Measurements from ENCODE around the gene MYH7B.

Gene MYH7B

DNA sequence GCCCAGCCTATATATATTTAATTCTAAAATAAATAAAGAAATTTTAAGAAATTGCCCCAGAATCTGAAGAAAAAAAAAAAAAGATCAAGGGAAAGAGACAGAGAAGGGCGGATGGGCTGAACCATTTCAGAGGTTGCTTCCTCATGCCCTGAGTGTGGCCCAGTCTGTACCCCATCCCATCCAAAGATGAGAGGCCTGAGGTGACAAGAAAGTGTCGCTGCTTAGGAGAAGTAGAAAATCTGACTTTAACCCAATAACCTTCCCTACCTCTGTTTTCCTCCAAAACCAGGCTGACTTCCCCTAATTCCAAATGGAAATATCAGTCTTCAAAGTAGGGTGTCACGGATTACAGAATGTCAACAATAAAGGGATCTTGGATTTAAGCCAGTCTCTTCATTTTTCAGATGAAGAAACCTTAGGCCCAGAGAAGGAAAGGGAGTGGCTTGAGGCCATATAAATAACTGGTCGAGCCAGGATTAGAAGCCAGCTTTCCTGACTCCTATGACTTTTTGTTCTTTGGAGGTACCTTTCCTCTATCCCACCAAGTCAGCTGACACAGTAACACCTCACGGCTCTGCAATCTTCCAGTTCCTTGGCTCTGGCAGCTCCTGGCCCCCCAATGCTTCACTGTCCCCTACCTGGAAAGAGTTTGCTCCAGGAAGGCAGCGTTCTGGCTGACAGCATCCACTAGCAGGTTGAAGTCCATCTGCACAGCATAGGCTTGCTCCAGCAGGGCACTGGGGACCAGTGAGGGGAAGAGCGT, 10.2 kb upstream of the MYH7B start:
- H3K27ac ChIP-seq: peak overlapping the region; percentile 69
- TF ChIP-seq, protein P1, sequence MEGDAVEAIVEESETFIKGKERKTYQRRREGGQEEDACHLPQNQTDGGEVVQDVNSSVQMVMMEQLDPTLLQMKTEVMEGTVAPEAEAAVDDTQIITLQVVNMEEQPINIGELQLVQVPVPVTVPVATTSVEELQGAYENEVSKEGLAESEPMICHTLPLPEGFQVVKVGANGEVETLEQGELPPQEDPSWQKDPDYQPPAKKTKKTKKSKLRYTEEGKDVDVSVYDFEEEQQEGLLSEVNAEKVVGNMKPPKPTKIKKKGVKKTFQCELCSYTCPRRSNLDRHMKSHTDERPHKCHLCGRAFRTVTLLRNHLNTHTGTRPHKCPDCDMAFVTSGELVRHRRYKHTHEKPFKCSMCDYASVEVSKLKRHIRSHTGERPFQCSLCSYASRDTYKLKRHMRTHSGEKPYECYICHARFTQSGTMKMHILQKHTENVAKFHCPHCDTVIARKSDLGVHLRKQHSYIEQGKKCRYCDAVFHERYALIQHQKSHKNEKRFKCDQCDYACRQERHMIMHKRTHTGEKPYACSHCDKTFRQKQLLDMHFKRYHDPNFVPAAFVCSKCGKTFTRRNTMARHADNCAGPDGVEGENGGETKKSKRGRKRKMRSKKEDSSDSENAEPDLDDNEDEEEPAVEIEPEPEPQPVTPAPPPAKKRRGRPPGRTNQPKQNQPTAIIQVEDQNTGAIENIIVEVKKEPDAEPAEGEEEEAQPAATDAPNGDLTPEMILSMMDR (conservative IDR thresholded peaks at IDR 0.05): no peak
- no peak for TF ChIP-seq ZFX (IDR thresholded peaks at IDR 0.05)

DNA sequence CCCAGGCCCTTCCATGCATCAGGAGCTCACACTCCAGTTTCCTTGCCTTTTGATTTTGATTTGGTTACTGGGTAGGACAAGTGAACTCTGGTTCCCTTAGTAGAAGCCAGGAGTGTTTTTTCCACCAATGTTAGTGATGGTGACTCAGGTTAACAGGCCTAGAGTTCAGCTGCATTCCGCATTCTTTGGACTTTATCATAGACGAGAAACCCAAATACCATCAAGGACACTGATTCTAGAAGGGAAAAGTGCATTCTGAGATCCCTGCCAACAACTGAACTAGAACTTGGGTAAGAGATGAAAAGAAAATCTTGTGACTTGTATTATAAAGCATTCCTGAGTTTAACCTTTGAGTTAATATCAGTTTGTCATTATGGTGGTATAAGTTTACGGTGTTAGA, 9.0 kb upstream of the MYH7B start:
- no peak for TF ChIP-seq ZFX (IDR thresholded peaks at IDR 0.05)
- TF ChIP-seq, protein P1 (conservative IDR thresholded peaks at IDR 0.05): no peak
- peak overlapping the region; percentile 69; the same call in 1 of the 2 replicates for H3K27ac ChIP-seq

DNA sequence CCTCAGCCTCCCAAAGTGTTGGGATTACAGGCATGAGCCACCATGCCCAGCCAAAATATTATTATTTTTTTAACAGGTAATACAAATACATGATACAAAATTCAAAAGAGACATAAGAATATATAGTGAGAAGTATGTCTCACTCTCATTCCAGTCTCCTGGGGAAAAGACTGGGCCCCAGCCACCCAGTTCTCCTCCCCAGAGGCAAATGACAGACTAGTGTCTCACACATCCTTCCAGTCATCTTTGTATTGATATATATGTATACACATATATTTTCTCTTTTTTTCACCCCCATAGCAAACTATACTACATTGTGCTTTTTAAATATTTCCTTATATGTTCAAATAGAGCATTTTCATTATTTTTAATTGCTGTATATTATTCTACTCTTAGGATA, 8.3 kb upstream of the MYH7B start:
- TF ChIP-seq ZFX (IDR thresholded peaks at IDR 0.05): no peak
- TF ChIP-seq, protein P1 (conservative IDR thresholded peaks at IDR 0.05): no peak
- H3K27ac ChIP-seq: no peak overlapping the region

DNA sequence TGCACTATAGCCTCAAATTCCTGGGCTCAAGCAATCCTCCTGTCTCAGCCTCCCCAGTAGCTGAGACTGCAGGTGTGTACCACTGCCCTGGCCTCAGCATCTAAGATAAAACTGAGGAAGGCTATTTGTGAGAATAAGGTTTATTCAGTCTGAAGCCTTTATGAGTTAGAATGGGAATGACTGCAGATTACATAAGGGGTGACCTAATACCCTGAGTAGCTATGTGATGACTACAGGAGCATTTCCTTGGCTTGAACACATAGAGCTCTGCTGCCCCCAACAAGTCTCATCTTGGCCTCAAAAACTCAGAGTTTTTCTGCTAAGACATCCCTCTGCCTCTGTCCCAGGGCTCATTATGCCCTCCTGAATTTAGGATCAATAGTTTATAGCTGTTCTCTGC, 7.6 kb upstream of the MYH7B start:
- no peak overlapping the region for H3K27ac ChIP-seq
- TF ChIP-seq, protein P1 (conservative IDR thresholded peaks at IDR 0.05): no peak
- no peak for TF ChIP-seq ZFX (IDR thresholded peaks at IDR 0.05)

DNA sequence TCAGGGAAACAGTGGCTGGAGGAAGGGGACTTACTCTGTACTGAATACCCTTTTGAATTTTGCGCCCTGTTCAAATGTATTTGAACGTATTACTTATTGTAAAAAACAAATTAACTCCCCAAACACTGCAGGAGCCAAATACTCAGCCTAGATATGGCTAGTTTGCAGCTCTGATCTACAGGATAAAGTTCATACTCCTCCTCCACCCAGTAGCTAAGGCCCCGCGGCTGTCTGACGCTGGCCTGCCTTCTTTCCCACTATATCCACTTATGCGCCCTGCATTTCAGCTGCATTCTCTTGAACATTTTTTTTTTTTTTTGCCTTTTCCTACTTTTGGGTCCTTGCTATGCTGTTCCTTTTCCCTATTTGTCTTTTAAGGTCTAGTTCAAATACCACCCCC, 6.5 kb upstream of the MYH7B start:
- TF ChIP-seq, protein P1 (conservative IDR thresholded peaks at IDR 0.05): no peak
- no peak for TF ChIP-seq ZFX (IDR thresholded peaks at IDR 0.05)
- H3K27ac ChIP-seq: no peak overlapping the region

DNA sequence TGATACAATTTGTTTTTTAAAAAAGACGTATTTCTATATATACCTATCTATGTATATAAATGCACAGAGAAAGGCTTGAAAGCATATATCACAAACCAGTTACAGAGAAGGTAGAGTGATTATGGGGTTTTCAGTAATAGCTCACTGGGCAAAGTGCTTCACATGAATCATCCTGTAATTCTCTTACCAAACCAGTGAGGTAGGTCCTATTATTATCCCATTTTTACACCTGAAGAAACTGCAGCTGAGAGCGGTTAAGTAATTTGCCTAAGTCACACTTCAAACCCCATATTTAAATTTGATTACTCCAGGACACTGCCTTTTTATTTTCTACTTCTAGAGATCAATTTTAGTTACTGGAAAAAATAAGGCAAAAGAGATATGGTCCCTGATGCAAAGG, 4.4 kb upstream of the MYH7B start:
- TF ChIP-seq, protein P1 (conservative IDR thresholded peaks at IDR 0.05): no peak
- no peak for TF ChIP-seq ZFX (IDR thresholded peaks at IDR 0.05)

DNA sequence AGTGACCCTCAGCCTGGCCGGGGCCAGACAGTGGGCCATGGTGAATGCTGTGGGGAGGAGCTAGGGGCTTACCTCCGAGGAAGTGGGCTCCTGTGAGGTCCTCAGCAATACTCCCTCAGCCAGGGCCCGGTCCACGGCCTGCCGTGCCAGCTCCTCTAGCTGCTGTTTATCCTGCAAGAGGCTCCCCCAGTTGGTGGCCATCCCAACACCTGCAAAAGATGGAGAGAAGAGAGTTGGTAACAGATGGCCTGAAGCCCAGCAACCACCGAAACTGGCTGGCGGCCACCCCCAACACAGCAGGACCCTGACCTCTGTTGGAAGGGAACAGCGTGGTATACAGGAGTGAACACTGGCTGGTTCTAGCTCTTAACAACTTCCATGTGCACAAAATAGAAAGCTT, 4.0 kb upstream of the MYH7B start:
- H3K27ac ChIP-seq: no peak overlapping the region
- TF ChIP-seq, protein P1 (conservative IDR thresholded peaks at IDR 0.05): no peak
- TF ChIP-seq ZFX (IDR thresholded peaks at IDR 0.05): no peak

More for the DNA sequence above, 4.4 kb upstream of the MYH7B start:
- H3K27ac ChIP-seq: no peak overlapping the region
